K562 (cell line): ENCODE data around the gene ATP6V0C. TPM values are rescaled to one million over a fixed set of nuclear protein-coding genes. Genes with fewer than 3 reads are reported as not detected.

Experiments used
- ATAC-seq: fragments of 200-7000 bp; cut with Tn5 transposase; 3 replicates; pipeline ENCODE4 v1.9.1; 2020; ENCODE audit warnings: moderate library complexity
- BruUV-seq: library from RNA; stranded (reverse); fragments of 400-500 nt; replicated peaks from 2 replicates; lab custom pipeline; 2021; lab: Mats Ljungman, UMichigan
- CTCF ChIA-PET: fragments of 300-600 bp; formaldehyde crosslinking; extraction: SDS; loops from one replicate; lab custom pipeline; 2021; ENCODE audit warnings: low intra/inter-chr PET ratio; lab: Yijun Ruan, JAX
- POLR2A ChIA-PET: fragments of 300-600, 350-650 bp; sonication (Branson Sonifier 250); formaldehyde crosslinking; extraction: SDS; loops from one replicate; lab custom pipeline; 2021; ENCODE audit warnings: antibody characterized with exemption, inconsistent platforms; lab: Yijun Ruan, JAX
- DNase-seq, 4 experiments: peaks; one replicate each; pipeline versions ENCODE4 v3.0.0 to v3.0.0-alpha.2; 2011 to 2018; ENCODE audit warnings: low spot score in 3 of 4, mixed read lengths in 3 of 4; ENCODE audit errors: extremely low read depth in 1 of 4
- FAIRE-seq: peaks from 2 replicates; lab custom pipeline; 2011; peaks lifted over from hg19 to GRCh38; lab: Jason Lieb, UNC
- H2AFZ ChIP-seq: 2 replicates; pipeline ENCODE4 v1.6.0; 2011; ENCODE audit warnings: low read depth, low read length, control low read depth, inconsistent platforms
- H3K27ac ChIP-seq: fragments of 200-600 bp; 3 replicates; pipeline ENCODE4 v1.8.0; 2011; ENCODE audit warnings: low read depth, mild to moderate bottlenecking, control low read depth, inconsistent platforms, low read length, moderate library complexity, mixed read lengths; ENCODE audit errors: extremely low read depth
- H3K27me3 ChIP-seq, 2 experiments: fragments of 300-600 bp in 1 of 2; 2 replicates in 1 of 2; 3 replicates in 1 of 2; pipeline versions ENCODE4 v1.6.0 to v1.8.0; 2011; ENCODE audit warnings: inconsistent platforms in 2 of 2, low read length in 2 of 2, mild to moderate bottlenecking in 1 of 2, mixed read lengths in 1 of 2, moderate library complexity in 1 of 2; ENCODE audit not compliant: control insufficient read depth in 2 of 2, insufficient read depth in 2 of 2
- H3K36me3 ChIP-seq: fragments of 300-600 bp; 3 replicates; pipeline ENCODE4 v1.8.0; 2011; ENCODE audit warnings: mild to moderate bottlenecking, low read length, inconsistent platforms; ENCODE audit not compliant: control insufficient read depth, insufficient read depth
- H3K4me1 ChIP-seq, 2 experiments: fragments of 200-600 bp in 1 of 2; replicated peaks in 1 of 2; 2 replicates in 1 of 2; 3 replicates in 1 of 2; pipeline versions ENCODE4 v1.5.1 to v1.8.0; 2011; ENCODE audit warnings: inconsistent platforms in 2 of 2, low read length in 2 of 2, mild to moderate bottlenecking in 1 of 2, mixed read lengths in 1 of 2, moderate library complexity in 1 of 2; ENCODE audit not compliant: control insufficient read depth in 2 of 2, insufficient read depth in 2 of 2
- H3K4me2 ChIP-seq: 2 replicates; pipeline ENCODE4 v1.6.1; 2011; ENCODE audit warnings: low read length, control low read depth, inconsistent platforms, mixed read lengths; ENCODE audit not compliant: insufficient read depth
- H3K4me3 ChIP-seq: fragments of 200-600 bp; sonication (generic), shearing (Covaris generic); 2 replicates; pipeline ENCODE4 v1.5.1; 2016; ENCODE audit warnings: control low read depth, inconsistent platforms
- H3K79me2 ChIP-seq: fragments of 200-600 bp; 3 replicates; pipeline ENCODE4 v1.8.0; 2011; ENCODE audit warnings: low read length, inconsistent platforms; ENCODE audit not compliant: control insufficient read depth, insufficient read depth
- H3K9ac ChIP-seq, 2 experiments: 2 replicates each; pipeline versions ENCODE4 v1.6.0 to v1.6.1; 2011; ENCODE audit warnings: low read depth in 2 of 2, low read length in 2 of 2, control low read depth in 1 of 2, inconsistent platforms in 1 of 2, mild to moderate bottlenecking in 1 of 2, mixed read lengths in 1 of 2; ENCODE audit not compliant: insufficient read depth in 1 of 2
- H3K9me1 ChIP-seq: one replicate; pipeline ENCODE4 v1.6.0; 2011; ENCODE audit warnings: inconsistent platforms, mild to moderate bottlenecking, low read length, moderate library complexity; ENCODE audit not compliant: control insufficient read depth, insufficient read depth
- H3K9me3 ChIP-seq: replicated peaks from 2 replicates; pipeline ENCODE4 v1.5.1; 2011; ENCODE audit warnings: low read depth, low read length, inconsistent platforms; ENCODE audit not compliant: control insufficient read depth, insufficient read depth
- H4K20me1 ChIP-seq: replicated peaks from 2 replicates; pipeline ENCODE4 v1.6.1; 2011; ENCODE audit warnings: low read length, inconsistent platforms, mixed read lengths; ENCODE audit not compliant: control insufficient read depth, insufficient read depth
- AFF1 ChIP-seq, 2 experiments: fragments of 450-650 bp; IDR thresholded peaks; 2 replicates each; pipeline ENCODE4 v1.6.1; 2018; ENCODE audit warnings: mild to moderate bottlenecking in 2 of 2, low read depth in 1 of 2; ENCODE audit not compliant: partially characterized antibody in 2 of 2
- CBX8 ChIP-seq: fragments of 200-600 bp; sonication (generic); IDR thresholded peaks from 2 replicates; pipeline ENCODE4 v1.6.1; 2012; ENCODE audit warnings: borderline replicate concordance, mixed run types, low read depth, mild to moderate bottlenecking, moderate library complexity, mixed read lengths, low read length, control low read depth, inconsistent platforms; ENCODE audit not compliant: poor library complexity, severe bottlenecking; ENCODE audit errors: extremely low read depth
- HEY1 ChIP-seq: fragments of 250-450 bp; sonication (Bioruptor Pico); IDR thresholded peaks from 2 replicates; pipeline ENCODE4 v1.5.0; 2020; ENCODE audit warnings: mild to moderate bottlenecking, moderate library complexity, borderline replicate concordance
- ILF3 ChIP-seq: fragments of 450-650 bp; IDR thresholded peaks from 2 replicates; pipeline ENCODE4 v1.6.1; 2018; ENCODE audit warnings: antibody characterized with exemption, mild to moderate bottlenecking, moderate library complexity, borderline replicate concordance
- RBM15 ChIP-seq: fragments of 200-400 bp; formaldehyde crosslinking; IDR thresholded peaks from 2 replicates; pipeline ENCODE4 v1.6.1; 2018; ENCODE audit warnings: mild to moderate bottlenecking, low read length, moderate library complexity; ENCODE audit not compliant: insufficient read depth
- ZNF263 ChIP-seq: sonication (generic); formaldehyde crosslinking; IDR thresholded peaks from 2 replicates; pipeline ENCODE4 v1.8.0; 2022; ENCODE audit warnings: mild to moderate bottlenecking, missing genetic modification reagents, borderline replicate concordance
- WGBS: fragments of 100-300 bp; shearing (Covaris generic); methylation state at CpG from one replicate; pipeline ENCODE4 v1.1.6; 2016; ENCODE audit warnings: low coverage, mixed read lengths; ENCODE audit not compliant: insufficient coverage; ENCODE audit errors: missing lambda C conversion rate; 5-methylcytosine and 5-hydroxymethylcytosine counted together
- in situ Hi-C: fragments of 300-500 bp; cut with MboI; formaldehyde crosslinking; loops from 4 replicates; pipeline ENCODE4 v1.15.0; 2018; ENCODE audit warnings: inconsistent platforms, mixed read lengths
- intact Hi-C: fragments of 100-400 bp; cut with micrococcal nuclease; formaldehyde crosslinking; loops from 2 replicates; pipeline ENCODE4 v1.14.2; 2022
- polyA plus RNA-seq, 8 experiments: library from polyadenylated mRNA; depleted of rRNA in 4 of 8; stranded (reverse) in 5 of 8; unstranded in 3 of 8; fragments of >200 nt; fragmentation: Nextera tagmentation in 2 of 8; fragmentation: Illumina TruSeq in 1 of 8; extraction: Ambion mirVana in 2 of 8; extraction: Trizol in 1 of 8; gene quantifications; 2 replicates each; pipeline versions ENCODE4 v1.2.1 to v1.2.3, GENCODE V29; 2011 to 2014; ENCODE audit warnings: inconsistent platforms in 1 of 8, missing spikeins in 1 of 8
- total RNA-seq, 7 experiments: library from RNA; depleted of rRNA in 6 of 7; stranded (reverse); fragments of >200 nt in 6 of 7; fragmentation: Illumina TruSeq in 2 of 7; extraction: Trizol in 2 of 7; gene quantifications; 2 replicates each; pipeline versions ENCODE4 v1.2.1 to v1.2.3, GENCODE V29; 2011 to 2021; ENCODE audit warnings: low replicate concordance in 1 of 7

The ATP6V0C gene
- total and polyA plus RNA-seq, 9 of the 15 experiments (the other 6 are each of a cell fraction or from before 2014, with no cell fraction given), result 2.9 to 228 (median 22.7) TPM

- no peak for TF ChIP-seq HEY1 (CRISPR knock-in tag)
- peak; percentile 61; the same call in 1 of the 2 replicates for TF ChIP-seq ZNF263
- no peak for TF ChIP-seq RBM15
- TF ChIP-seq, all 486 proteins: peak for 1
- no peaks in the 10 kb centered on the region for H3K27me3 ChIP-seq
- no peaks in the 10 kb centered on the region for H3K9me1 ChIP-seq
- peaks cover 43% of the 10 kb centered on the region; the same call in 2 of the 3 replicates for H3K36me3 ChIP-seq
- no peak overlapping the region for H3K27ac ChIP-seq
- no peak overlapping the region for H3K9ac ChIP-seq
- H2AFZ ChIP-seq, result no peak overlapping the region
- intact Hi-C loops (no loop called here), in situ Hi-C loops (no loop called here)
- WGBS, result 91% methylated on average over 6 of the region's 6 CpGs
- no TSS peak for BruUV-seq
- no peak overlapping the region for H3K4me3 ChIP-seq
- peaks cover 6% of the 10 kb centered on the region for H4K20me1 ChIP-seq
- peaks cover 28% of the 10 kb centered on the region for H3K79me2 ChIP-seq
- H3K4me1 ChIP-seq, result peaks cover 17 to 45% of the 10 kb centered on the region in 2 experiments; a peak in 4 of 5 replicates
- no peak overlapping the region for H3K4me2 ChIP-seq
- ATAC-seq (no peak), DNase-seq (no peak), FAIRE-seq (no peak)
- ChIA-PET POLR2A (interaction anchor here (0.9 to 2.5 kb wide), 3 partner anchors 8 to 27 kb away, joined by 5 to 10 read pairs (median 7); partner anchors contain the start of gene AMDHD2), CTCF (no interaction called here)
- no peaks in the 10 kb centered on the region for H3K9me3 ChIP-seq
Measured at GRCh38 chr16:2493605-2494004, 20.1 kb upstream of the ATP6V0C start.

GRCh38 chr16:2494616-2495015, 19.1 kb upstream of the ATP6V0C start:
- WGBS, result 23% methylated on average over 5 of the region's 5 CpGs
- Histone ChIP-seq H3K36me3 (peaks cover 51% of the 10 kb centered on the region; the same call in 2 of the 3 replicates), H4K20me1 (peaks cover 6% of the 10 kb centered on the region), H3K9me3 (no peaks in the 10 kb centered on the region), H3K4me3 (no peak overlapping the region), H3K4me2 (no peak overlapping the region), H3K9ac (peak overlapping the region in 1 of 2 experiments; percentile 24; a peak in 1 of 4 replicates), H2AFZ (no peak overlapping the region), H3K27ac (0 out of 3 replicates have a peak overlapping the region, but pooled peaks have one; percentile 15), H3K27me3 (no peaks in the 10 kb centered on the region), H3K79me2 (peaks cover 28% of the 10 kb centered on the region), H3K4me1 (peaks cover 17 to 49% of the 10 kb centered on the region in 2 experiments; a peak in 4 of 5 replicates), H3K9me1 (no peaks in the 10 kb centered on the region)
- BruUV-seq, result no TSS peak
- CTCF ChIA-PET, result no interaction called here
- intact Hi-C loops, result loop anchor here (5.0 kb wide), 1 partner anchor 297 kb away; the partner anchor contains the start of gene CASKIN1
- POLR2A ChIA-PET, result interaction anchor here (0.6 to 2.3 kb wide), 2 partner anchors 9 to 52 kb away, joined by 3 to 7 read pairs; no protein-coding TSS in a partner anchor
- DNase-seq (no peak), FAIRE-seq (peak; percentile 35), ATAC-seq (no peak)
- in situ Hi-C loops, result no loop called here
- TF ChIP-seq AFF1 (IDR thresholded peaks at IDR 0.05; ENCODE audit: low read depth in 1 of 2, partially characterized antibody in 2 of 2) (no peak), ILF3 (no peak), CBX8 (no peak)
